Raji (cell line): Measurements from ENCODE around the gene HORMAD2.

Experiments used
- POLR2A ChIP-seq: IDR thresholded peaks from 2 replicates; pipeline ENCODE4 v1.6.1; 2011; ENCODE audit warnings: low read depth, low read length, control low read depth; ENCODE audit not compliant: insufficient read depth

HORMAD2 gene

GRCh38 chr22:30087611-30088010, 7.3 kb downstream of the HORMAD2 start:
- no peak for TF ChIP-seq POLR2A

DNA sequence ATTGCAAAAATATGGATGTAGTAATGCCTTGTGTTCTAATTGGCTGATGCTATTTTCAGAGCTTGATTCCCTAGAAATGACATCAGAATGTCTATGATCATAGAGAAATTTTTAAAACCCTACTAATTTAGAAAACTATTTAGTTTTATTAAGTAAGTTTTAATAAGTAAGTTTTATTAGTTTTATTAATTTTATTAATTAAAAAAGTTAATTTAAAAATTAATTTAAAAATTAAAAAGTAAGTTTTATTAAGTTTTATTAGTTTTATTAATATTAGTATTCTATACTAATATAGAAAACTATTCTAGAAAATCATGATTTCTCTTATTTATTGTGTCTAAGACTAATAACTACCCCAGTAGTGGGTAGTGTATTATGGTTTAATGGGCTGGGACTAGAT, 8.2 kb downstream of the HORMAD2 start:
- TF ChIP-seq POLR2A, result no peak

GRCh38 chr22:30089655-30089974, 9.4 kb downstream of the HORMAD2 start:
- no peak for TF ChIP-seq POLR2A

- TF ChIP-seq POLR2A, result no peak
Observed at GRCh38 chr22:30092686-30093085, 12.4 kb downstream of the HORMAD2 start.

- no peak for TF ChIP-seq POLR2A
Observed at GRCh38 chr22:30094804-30095203, 14.5 kb downstream of the HORMAD2 start.

DNA sequence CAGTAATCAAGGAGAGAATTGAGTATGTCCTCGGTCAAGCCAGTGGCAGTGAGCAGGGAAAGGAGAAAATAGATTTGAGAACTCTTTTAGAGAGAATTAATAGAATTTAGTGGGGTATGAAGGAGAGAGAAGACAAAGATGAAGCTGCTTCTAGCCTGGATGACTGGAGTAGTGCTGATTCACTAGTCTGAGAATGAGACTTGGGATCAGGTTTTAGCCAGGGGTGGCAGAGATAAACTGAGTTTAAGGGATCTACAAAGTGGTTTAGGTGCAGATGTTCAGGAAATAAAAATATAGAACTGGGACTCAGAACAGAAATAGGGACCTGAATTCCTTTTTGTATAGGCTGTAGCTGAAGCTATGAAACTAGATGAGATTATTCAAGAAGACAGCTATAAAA, 17.6 kb downstream of the HORMAD2 start:
- no peak for TF ChIP-seq POLR2A

GRCh38 chr22:30104501-30105156, 24.4 kb downstream of the HORMAD2 start:
- TF ChIP-seq POLR2A, result no peak

DNA sequence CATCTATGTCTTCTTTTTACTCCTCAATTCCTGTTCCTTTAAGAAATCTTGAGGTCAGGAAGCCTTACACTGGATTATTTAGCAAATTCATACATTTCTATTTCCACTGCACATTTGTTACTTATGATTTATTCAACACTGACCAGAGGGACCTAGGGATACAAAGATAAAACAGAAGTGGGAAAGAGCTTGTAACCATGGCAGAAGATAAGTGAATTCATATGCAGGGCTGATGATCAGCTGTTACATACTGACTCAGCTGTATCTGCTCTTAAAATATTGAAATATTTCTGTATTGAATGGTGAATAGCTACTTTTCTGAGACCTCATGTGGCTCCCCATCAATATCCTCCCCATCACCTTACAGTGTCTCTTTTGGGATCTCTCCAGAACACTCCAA, 25.2 kb downstream of the HORMAD2 start:
- TF ChIP-seq POLR2A, result no peak

DNA sequence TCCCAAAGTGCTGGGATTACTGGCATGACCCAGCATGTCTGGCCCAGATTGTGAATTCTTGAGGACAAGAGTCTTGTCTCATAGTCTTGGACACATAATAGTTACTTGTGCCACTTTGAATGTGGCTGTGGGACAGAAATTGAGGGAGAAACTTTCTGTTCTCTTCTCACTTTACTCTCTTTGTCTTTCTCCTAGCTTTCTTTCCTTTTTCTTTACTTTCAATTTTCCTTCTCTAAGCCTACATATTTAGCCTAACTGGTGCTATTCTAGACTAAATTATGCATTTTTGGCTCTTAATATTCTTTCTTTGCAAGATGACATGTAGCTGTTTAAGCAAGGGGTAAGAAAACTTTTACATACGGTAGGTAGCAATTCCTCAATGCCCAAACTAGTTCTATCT, 33.2 kb downstream of the HORMAD2 start:
- no peak for TF ChIP-seq POLR2A

GRCh38 chr22:30114361-30114760, 34.1 kb downstream of the HORMAD2 start:
- no peak for TF ChIP-seq POLR2A

DNA sequence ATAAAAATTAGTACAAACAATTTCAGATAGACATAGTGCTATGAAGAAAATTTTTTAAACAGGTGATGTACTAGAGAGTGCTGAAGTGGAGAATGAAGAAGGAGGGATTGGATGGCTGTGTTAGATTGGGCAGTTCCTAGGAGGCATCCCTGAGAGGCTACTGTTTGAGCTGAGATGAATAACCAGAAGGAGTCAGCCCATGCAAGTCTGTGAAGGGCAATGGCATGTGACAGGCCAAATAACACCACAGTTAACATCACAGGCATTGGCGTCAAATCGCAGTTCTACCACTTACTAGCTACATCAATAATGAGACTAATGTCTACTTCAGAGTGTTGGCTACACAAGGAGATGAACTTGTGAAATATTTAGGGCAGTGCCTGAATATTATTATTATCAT, 35.4 kb downstream of the HORMAD2 start:
- TF ChIP-seq POLR2A, result no peak

DNA sequence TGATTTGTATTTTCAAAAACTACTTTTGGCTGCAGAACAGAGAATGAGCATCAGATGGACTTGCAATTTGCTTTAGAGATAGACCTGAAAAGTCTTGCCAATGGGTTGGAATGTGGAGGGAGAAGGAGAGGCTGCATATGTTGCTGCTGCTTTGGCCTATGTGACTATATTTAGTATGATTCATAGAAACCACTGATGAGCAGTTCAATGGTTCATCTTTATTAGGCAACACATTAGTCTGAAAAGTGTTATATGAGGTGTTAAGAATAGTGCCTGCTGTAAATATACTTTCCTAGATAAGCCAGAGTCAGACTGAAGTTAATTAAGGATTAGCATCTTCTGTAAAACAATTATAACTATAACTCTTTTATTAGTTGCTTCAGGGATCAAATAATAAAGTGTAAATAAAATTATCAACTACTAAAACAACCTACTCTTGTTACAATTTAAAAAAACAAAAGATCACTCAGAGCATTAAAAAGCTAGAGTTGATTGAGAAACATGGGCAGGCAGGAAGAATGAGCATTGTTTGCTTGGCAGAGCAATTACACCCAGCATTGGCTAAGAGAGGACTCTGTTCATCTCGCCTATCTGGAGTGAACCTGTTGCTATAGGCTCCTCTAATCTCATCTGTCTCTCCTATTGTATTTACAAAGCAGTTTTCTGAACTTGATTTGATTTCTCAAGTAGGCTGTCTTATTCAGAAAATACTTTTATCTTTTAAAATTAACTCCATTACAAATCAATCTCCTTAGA, 36.3 kb downstream of the HORMAD2 start:
- TF ChIP-seq POLR2A, result no peak

DNA sequence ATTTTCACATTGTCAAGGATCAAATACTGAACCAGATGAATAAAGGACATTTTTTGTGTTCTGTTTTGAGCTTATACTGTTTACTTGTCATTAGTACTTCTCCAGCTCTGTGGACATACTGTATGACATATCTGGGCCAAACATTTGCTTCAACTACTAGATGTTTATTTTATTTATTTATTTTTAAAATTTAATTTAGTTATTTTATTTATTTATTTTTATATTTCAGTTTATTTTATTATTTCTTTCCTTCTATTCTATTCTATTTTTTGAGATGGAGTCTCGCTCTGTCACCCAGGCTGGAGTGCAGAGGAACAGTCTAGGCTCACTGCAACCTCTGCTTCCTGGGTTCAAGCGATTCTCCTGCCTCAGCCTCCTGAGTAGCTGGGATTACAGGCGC, 37.0 kb downstream of the HORMAD2 start:
- no peak for TF ChIP-seq POLR2A

DNA sequence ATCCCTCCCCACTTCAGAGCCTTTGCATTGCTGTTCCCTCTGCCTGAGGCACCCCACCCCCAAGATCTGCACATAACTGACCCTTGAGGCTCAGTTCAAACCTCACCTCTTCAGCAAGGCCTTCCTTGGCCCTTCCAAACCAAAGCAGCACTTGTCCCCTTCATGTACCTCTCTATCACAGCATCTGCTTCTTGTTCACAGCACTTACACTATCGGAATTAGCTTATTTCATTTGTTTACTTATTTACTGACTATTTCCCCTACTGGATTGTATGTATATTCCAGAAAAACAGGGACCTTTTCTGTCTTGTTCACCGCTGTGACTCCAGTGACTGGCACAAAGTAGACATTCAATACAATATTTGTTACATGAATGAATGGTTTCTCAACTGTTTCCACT, 38.0 kb downstream of the HORMAD2 start:
- TF ChIP-seq POLR2A, result no peak

GRCh38 chr22:30121960-30122359, 41.7 kb downstream of the HORMAD2 start:
- no peak for TF ChIP-seq POLR2A

DNA sequence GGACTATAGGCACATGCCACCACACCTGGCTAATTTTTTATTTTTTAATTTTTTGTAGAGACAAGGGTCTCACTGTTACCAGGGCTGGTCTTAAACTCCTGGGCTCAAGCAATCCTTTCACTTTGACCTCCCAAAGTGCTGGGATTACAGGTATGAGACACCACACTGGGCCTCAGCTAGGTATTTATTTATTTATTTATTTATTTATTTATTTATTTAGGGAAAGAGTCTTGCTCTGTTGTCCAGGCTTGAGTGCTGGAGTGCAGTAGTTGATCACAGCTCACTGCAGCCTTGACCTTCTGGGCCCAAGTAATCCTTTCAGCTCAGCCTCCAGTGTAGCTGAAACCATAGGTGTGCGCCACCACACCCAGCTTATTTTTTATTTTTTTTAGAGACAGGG, 43.2 kb downstream of the HORMAD2 start:
- TF ChIP-seq POLR2A, result no peak

DNA sequence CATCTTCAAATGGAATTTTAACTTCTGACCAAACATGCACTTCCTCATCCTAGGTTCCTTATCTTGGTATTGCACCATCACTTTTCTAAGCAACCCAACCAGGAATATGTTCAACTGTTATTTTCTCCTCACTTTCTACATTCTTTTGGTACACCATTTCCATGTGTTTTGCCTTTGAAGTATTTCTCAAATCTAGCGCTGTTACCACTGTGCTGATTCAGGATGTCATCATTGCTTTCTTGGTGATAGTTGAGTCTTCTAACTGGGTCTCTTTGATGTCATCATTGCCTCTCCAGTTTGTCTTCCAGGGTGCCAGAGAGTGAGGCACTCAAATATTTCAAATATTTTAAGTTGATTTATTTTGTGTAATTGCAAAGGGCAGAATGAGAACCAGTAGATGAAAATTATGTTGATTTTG, 47.5 kb downstream of the HORMAD2 start:
- no peak for TF ChIP-seq POLR2A
